BJ (cell line): ENCODE measurements around the gene SMAD1. TPM values are rescaled to one million over a fixed set of nuclear protein-coding genes. Genes with fewer than 3 reads are reported as not detected.
A peak's percentile ranks its signal among the peaks of the same experiment; 100 is the strongest.

Experiments
- CTCF ChIA-PET: fragments of 350-600 bp; formaldehyde crosslinking; extraction: SDS; loops from one replicate; lab custom pipeline; 2021; ENCODE audit warnings: antibody characterized with exemption, inconsistent platforms; lab: Yijun Ruan, JAX
- POLR2A ChIA-PET: fragments of 300-600 bp; sonication (Branson Sonifier 250); formaldehyde crosslinking; extraction: SDS; loops from one replicate; lab custom pipeline; 2021; ENCODE audit warnings: antibody characterized with exemption; lab: Charles Lee
- DNase-seq: peaks from one replicate; pipeline ENCODE4 v3.0.0-alpha.2; 2011; ENCODE audit warnings: low read depth
- H3K27me3 ChIP-seq: 2 replicates; pipeline ENCODE4 v1.6.0; 2011; ENCODE audit warnings: low read length; ENCODE audit not compliant: control insufficient read depth, insufficient read depth
- H3K36me3 ChIP-seq: 2 replicates; pipeline ENCODE4 v1.5.1; 2011; ENCODE audit warnings: low read length; ENCODE audit not compliant: control insufficient read depth, insufficient read depth
- H3K4me3 ChIP-seq: 2 replicates; pipeline ENCODE4 v1.5.1; 2011; ENCODE audit warnings: low read depth, mild to moderate bottlenecking, control low read depth, low read length
- polyA plus RNA-seq: library from polyadenylated mRNA; depleted of rRNA; stranded (reverse); fragments of >200 nt; gene quantifications from 2 replicates; pipeline ENCODE4 v1.2.3, GENCODE V29; 2011
- TF ChIP-seq, protein P1 (sequence below): IDR thresholded peaks from 2 replicates; pipeline ENCODE4 v1.5.1; 2011; ENCODE audit warnings: low read depth, mild to moderate bottlenecking, control low read depth, inconsistent platforms, low read length, moderate library complexity; ENCODE audit not compliant: insufficient read depth

SMAD1 gene
- polyA plus RNA-seq, 1 experiment = 26.1 TPM

DNA sequence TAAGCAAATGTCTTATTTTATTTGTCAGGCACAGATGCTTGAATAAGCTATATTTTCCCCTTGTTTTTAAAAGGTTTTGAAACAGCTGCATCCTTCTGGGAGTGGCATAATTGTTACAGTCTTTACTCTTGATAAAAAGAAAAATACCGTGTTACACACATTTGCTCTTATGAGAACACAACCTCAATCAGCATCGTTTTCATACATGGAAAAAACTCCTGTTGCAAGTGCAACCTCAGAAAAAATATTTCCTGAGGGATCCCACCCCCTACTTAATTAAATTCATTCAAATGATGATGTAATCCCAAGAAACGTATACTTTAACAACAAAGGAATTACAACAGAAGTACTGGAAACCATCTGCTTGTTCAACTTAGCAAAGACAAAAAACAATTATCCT lies 58.6 kb downstream of the SMAD1 start:
- POLR2A ChIA-PET = no interaction called here
- H3K4me3 ChIP-seq = no peak overlapping the region
- no peak for DNase-seq
- no peaks in the 10 kb centered on the region for H3K27me3 ChIP-seq
- CTCF ChIA-PET = interaction anchor here (1.7 kb wide), 1 partner anchor 17 kb away, joined by 8 read pairs; no protein-coding TSS in a partner anchor
- no peaks in the 10 kb centered on the region for H3K36me3 ChIP-seq
- TF ChIP-seq, protein P1, sequence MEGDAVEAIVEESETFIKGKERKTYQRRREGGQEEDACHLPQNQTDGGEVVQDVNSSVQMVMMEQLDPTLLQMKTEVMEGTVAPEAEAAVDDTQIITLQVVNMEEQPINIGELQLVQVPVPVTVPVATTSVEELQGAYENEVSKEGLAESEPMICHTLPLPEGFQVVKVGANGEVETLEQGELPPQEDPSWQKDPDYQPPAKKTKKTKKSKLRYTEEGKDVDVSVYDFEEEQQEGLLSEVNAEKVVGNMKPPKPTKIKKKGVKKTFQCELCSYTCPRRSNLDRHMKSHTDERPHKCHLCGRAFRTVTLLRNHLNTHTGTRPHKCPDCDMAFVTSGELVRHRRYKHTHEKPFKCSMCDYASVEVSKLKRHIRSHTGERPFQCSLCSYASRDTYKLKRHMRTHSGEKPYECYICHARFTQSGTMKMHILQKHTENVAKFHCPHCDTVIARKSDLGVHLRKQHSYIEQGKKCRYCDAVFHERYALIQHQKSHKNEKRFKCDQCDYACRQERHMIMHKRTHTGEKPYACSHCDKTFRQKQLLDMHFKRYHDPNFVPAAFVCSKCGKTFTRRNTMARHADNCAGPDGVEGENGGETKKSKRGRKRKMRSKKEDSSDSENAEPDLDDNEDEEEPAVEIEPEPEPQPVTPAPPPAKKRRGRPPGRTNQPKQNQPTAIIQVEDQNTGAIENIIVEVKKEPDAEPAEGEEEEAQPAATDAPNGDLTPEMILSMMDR = no peak

DNA sequence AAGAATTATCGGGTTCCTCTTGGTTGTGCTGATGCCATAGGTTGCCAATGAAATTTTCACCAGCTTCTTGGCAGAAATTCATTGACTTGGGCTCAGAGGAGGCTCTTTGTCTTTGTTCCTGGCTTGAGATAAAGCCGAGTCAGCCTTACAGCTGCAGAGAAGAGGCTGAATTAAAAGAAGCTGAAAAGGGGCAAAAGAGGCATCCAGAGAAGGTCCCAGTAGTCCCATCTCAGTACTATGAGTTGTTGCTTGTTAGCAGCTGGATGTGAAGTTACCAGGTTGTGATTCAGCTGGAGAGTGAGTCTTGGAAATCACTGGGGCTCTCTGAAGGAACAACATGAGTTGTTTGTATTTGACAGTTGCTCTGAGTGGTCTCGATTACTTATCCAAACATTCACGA lies 59.7 kb downstream of the SMAD1 start:
- H3K27me3 ChIP-seq = no peaks in the 10 kb centered on the region
- H3K4me3 ChIP-seq = no peak overlapping the region
- CTCF ChIA-PET = no interaction called here
- no peak for DNase-seq
- no peaks in the 10 kb centered on the region for H3K36me3 ChIP-seq
- TF ChIP-seq, protein P1 = no peak
- POLR2A ChIA-PET = interaction anchor here (0.6 kb wide), 1 partner anchor 16 kb away, joined by 5 read pairs; no protein-coding TSS in a partner anchor

DNA sequence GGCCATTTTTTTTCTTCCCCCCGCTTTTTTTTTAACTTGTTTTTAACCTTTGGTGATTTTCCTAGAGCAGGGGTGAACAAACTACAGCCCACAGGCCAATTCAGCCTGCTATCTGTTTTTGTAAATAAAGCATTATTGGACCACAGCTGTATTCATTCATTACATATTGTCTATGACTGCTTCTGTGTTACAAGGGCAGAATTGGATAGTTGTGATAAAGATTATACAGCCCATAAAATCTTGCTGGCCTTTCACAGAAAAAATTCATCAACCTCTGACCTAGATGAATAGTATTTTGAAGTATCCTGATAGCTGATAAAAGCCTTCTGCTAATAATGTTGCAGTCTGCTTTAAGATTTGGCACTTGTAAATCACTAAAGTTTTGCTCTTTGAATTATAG lies 63.4 kb downstream of the SMAD1 start:
- TF ChIP-seq, protein P1 = no peak
- ChIA-PET POLR2A (no interaction called here), CTCF (interaction anchor here (2.1 kb wide), 1 partner anchor 11 kb away, joined by 9 read pairs; no protein-coding TSS in a partner anchor)
- Histone ChIP-seq H3K36me3 (no peaks in the 10 kb centered on the region), H3K27me3 (no peaks in the 10 kb centered on the region), H3K4me3 (no peak overlapping the region)
- DNase-seq = no peak

DNA sequence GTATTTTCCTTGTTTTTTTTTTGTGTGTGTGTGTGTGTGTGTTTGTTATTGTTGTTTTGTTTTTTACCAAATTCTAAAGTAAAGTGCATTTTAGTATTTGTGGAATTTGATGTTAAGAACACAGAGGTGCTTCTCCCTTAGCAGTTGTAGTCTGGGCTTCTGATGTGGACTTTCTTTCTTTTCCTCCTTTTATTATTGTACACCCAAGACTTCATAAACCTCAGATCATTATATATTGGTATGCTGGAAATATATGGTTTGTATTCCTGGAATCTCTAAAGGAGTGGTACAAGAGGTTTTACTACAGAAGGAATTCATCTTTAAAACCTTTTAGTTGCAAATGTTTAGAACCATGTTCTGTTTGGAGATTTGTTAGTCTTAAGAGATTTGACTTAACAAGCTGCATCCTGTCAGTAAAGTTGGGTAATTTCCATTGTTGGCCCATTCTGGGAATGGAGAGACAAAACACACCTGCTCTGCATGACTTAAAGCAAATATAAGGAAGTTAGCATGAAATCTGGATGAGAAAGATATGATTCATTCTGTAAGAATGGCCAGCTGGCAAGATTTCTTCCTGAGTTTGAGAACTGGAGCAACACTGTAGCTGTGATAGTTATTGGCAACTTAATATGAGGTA lies 64.0 kb downstream of the SMAD1 start:
- CTCF ChIA-PET = interaction anchor here (0.8 to 2.1 kb wide), 2 partner anchors 11 to 14 kb away, joined by 4 to 9 read pairs; no protein-coding TSS in a partner anchor
- Histone ChIP-seq H3K27me3 (no peaks in the 10 kb centered on the region), H3K36me3 (no peaks in the 10 kb centered on the region), H3K4me3 (no peak overlapping the region)
- peak; percentile 55 for DNase-seq
- TF ChIP-seq, protein P1 = no peak
- POLR2A ChIA-PET = no interaction called here

DNA sequence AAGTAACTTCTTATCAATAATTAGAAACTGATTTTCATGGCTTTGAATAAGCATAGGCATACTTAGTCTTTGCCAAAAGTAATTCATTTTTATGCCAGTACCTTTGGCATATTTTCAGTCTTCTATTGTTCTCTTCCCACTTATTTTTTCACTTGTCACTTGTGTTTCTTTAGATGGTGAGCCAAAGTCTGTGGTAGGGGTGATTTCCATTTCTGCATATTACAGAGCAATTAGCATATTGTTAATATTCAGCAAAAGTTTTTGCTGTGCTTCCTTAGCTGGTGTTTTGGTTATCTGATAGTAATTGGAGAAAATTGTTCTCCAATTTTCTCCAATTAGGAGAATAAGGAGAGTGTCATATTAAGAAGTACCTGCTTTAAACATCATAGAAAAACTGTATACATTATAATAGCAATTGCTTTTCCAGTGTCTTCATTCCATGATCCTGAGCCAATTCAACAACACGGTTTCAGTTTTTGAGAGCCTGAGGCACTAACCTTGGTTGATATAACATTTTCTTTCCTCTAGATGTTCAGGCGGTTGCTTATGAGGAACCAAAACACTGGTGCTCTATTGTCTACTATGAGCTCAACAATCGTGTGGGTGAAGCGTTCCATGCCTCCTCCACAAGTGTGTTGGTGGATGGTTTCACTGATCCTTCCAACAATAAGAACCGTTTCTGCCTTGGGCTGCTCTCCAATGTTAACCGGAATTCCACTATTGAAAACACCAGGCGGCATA lies 64.7 kb downstream of the SMAD1 start:
- CTCF ChIA-PET = interaction anchor here (0.8 to 2.1 kb wide), 4 partner anchors 10 to 330 kb away, joined by 3 to 9 read pairs (median 4); no protein-coding TSS in a partner anchor
- no peaks in the 10 kb centered on the region for H3K36me3 ChIP-seq
- DNase-seq = no peak
- no peak overlapping the region for H3K4me3 ChIP-seq
- no peaks in the 10 kb centered on the region for H3K27me3 ChIP-seq
- TF ChIP-seq, protein P1 = no peak
- POLR2A ChIA-PET = no interaction called here
